ENCODE results near the gene GPC1. TPM values are rescaled to one million over a fixed set of nuclear protein-coding genes. Genes with fewer than 3 reads are reported as not detected.

GPC1 gene
- total and polyA plus RNA-seq, 2 experiments from 2014 or later, result 9.0 to 46.2 TPM

GRCh38 chr2:240477916-240478315, 42.5 kb downstream of the GPC1 start:
- no peak for DNase-seq (ENCODE audit: low spot score)

More at GRCh38 chr2:240477916-240478315, 42.5 kb downstream of the GPC1 start:
- no peaks in the 10 kb centered on the region; the same call in 1 of the 2 replicates for H4K20me1 ChIP-seq (replicated peaks; ENCODE audit: insufficient read depth)
- Mint-ChIP-seq H3K9me3 (peaks cover 6% of the 10 kb centered on the region; the same call in 1 of the 3 replicates), H3K27me3 (ENCODE audit: insufficient read depth, low read depth, poor library complexity) (peaks cover 4% of the 10 kb centered on the region), H3K4me3 (no peak overlapping the region), H3K27ac (no peak overlapping the region), H3K4me1 (no peaks in the 10 kb centered on the region; the same call in 2 of the 3 replicates), H3K36me3 (ENCODE audit: low read depth) (no peaks in the 10 kb centered on the region; the same call in 2 of the 3 replicates)
- no peak overlapping the region for H2AFZ ChIP-seq
- H3K4me2 ChIP-seq, result no peak overlapping the region
- H3K36me3 ChIP-seq (ENCODE audit: insufficient read depth), result no peaks in the 10 kb centered on the region
- no peaks in the 10 kb centered on the region for H3F3A ChIP-seq (replicated peaks; ENCODE audit: low read depth)
- no peaks in the 10 kb centered on the region; the same call in 1 of the 2 replicates for H3K9me2 ChIP-seq (ENCODE audit: insufficient read depth)
- H3K27me3 ChIP-seq (ENCODE audit: insufficient read depth), result no peaks in the 10 kb centered on the region
- ATAC-seq, result no peak
- no peaks in the 10 kb centered on the region for H3K4me1 ChIP-seq (ENCODE audit: insufficient read depth)
- TF ChIP-seq POLR2AphosphoS5 (IDR thresholded peaks at IDR 0.05; ENCODE audit: low read depth), result no peak
- TF ChIP-seq NANOG (IDR thresholded peaks at IDR 0.05; ENCODE audit: borderline replicate concordance), result no peak
- TF ChIP-seq STAT1 (IDR thresholded peaks at IDR 0.05; ENCODE audit: unreplicated experiment), result no peak
- TF ChIP-seq REST (IDR thresholded peaks at IDR 0.05; ENCODE audit: unreplicated experiment), result no peak
- TF ChIP-seq EZH2phosphoT487 (IDR thresholded peaks at IDR 0.05; ENCODE audit: unreplicated experiment), result no peak
- TF ChIP-seq JUNB (IDR thresholded peaks at IDR 0.05; ENCODE audit: unreplicated experiment), result no peak
- no peak for TF ChIP-seq CTCF (conservative IDR thresholded peaks at IDR 0.05; ENCODE audit: low read depth in 2 of 2)
- TF ChIP-seq EZH2 (IDR thresholded peaks at IDR 0.05; ENCODE audit: low read depth, unreplicated experiment), result no peak
- no peak for TF ChIP-seq ZNF462 (CRISPR knock-in tag; IDR thresholded peaks at IDR 0.05)
- TF ChIP-seq ETS1 (IDR thresholded peaks at IDR 0.05), result no peak
- no peaks in the 10 kb centered on the region for H3K79me2 ChIP-seq (replicated peaks; ENCODE audit: insufficient read depth)
- H3K27ac ChIP-seq (ENCODE audit: low read depth), result no peak overlapping the region
- no peak overlapping the region for H3K4me3 ChIP-seq
